Measurements from ENCODE around the gene CCDC88C. TPM values are rescaled to one million over a fixed set of nuclear protein-coding genes. Genes with fewer than 3 reads are reported as not detected.

The CCDC88C gene
- total and polyA plus RNA-seq, 9 donors = 7.4 to 13.1 (median 12.1) TPM

- peak; percentile 76 for DNase-seq
- peaks cover 38% of the 10 kb centered on the region for H3K4me1 ChIP-seq (ENCODE audit: control insufficient read depth, insufficient read depth, low read length)
- peaks cover 3% of the 10 kb centered on the region for H3K27me3 ChIP-seq (ENCODE audit: control insufficient read depth, insufficient read depth, low read length)
- H3K4me3 ChIP-seq (ENCODE audit: low read length) = no peak overlapping the region
- peak overlapping the region; percentile 39 for H3K27ac ChIP-seq (ENCODE audit: low read length)
- no peaks in the 10 kb centered on the region for H3K36me3 ChIP-seq (ENCODE audit: control insufficient read depth, insufficient read depth, low read length)
- 83% methylated on average over 7 of the region's 13 CpGs for WGBS (ENCODE audit: insufficient coverage)
- H3K9me3 ChIP-seq (replicated peaks; ENCODE audit: control insufficient read depth, low read depth, low read length) = no peaks in the 10 kb centered on the region
Observed at GRCh38 chr14:91388551-91388975, 29.1 kb downstream of the CCDC88C start.

- H3K4me3 ChIP-seq (ENCODE audit: low read length) = no peak overlapping the region
- 66% methylated on average over 10 of the region's 10 CpGs for WGBS (ENCODE audit: insufficient coverage)
- H3K36me3 ChIP-seq (ENCODE audit: control insufficient read depth, insufficient read depth, low read length) = no peaks in the 10 kb centered on the region
- no peak for DNase-seq
- peak overlapping the region; percentile 39 for H3K27ac ChIP-seq (ENCODE audit: low read length)
- no peaks in the 10 kb centered on the region for H3K9me3 ChIP-seq (replicated peaks; ENCODE audit: control insufficient read depth, low read depth, low read length)
- H3K27me3 ChIP-seq (ENCODE audit: control insufficient read depth, insufficient read depth, low read length) = no peaks in the 10 kb centered on the region
- peaks cover 42% of the 10 kb centered on the region for H3K4me1 ChIP-seq (ENCODE audit: control insufficient read depth, insufficient read depth, low read length)
Observed at GRCh38 chr14:91387951-91388381, 29.7 kb downstream of the CCDC88C start.

GRCh38 chr14:91387169-91387835, 30.3 kb downstream of the CCDC88C start:
- Histone ChIP-seq H3K4me1 (ENCODE audit: control insufficient read depth, insufficient read depth, low read length) (peaks cover 39% of the 10 kb centered on the region), H3K27ac (ENCODE audit: low read length) (peak overlapping the region; percentile 39), H3K27me3 (ENCODE audit: control insufficient read depth, insufficient read depth, low read length) (no peaks in the 10 kb centered on the region), H3K4me3 (ENCODE audit: low read length) (no peak overlapping the region), H3K36me3 (ENCODE audit: control insufficient read depth, insufficient read depth, low read length) (no peaks in the 10 kb centered on the region), H3K9me3 (replicated peaks; ENCODE audit: control insufficient read depth, low read depth, low read length) (no peaks in the 10 kb centered on the region)
- peak; percentile 78 for DNase-seq
- 69% methylated on average over 17 of the region's 19 CpGs for whole genome bisulfite sequencing (ENCODE audit: insufficient coverage)

GRCh38 chr14:91385697-91386096, 31.9 kb downstream of the CCDC88C start:
- Histone ChIP-seq H3K27ac (ENCODE audit: low read length) (no peak overlapping the region), H3K9me3 (replicated peaks; ENCODE audit: control insufficient read depth, low read depth, low read length) (no peaks in the 10 kb centered on the region), H3K4me1 (ENCODE audit: control insufficient read depth, insufficient read depth, low read length) (peaks cover 44% of the 10 kb centered on the region), H3K27me3 (ENCODE audit: control insufficient read depth, insufficient read depth, low read length) (no peaks in the 10 kb centered on the region), H3K4me3 (ENCODE audit: low read length) (no peak overlapping the region), H3K36me3 (ENCODE audit: control insufficient read depth, insufficient read depth, low read length) (no peaks in the 10 kb centered on the region)
- DNase-seq = no peak

GRCh38 chr14:91385224-91385623, 32.4 kb downstream of the CCDC88C start:
- no peak overlapping the region for H3K4me3 ChIP-seq (ENCODE audit: low read length)
- WGBS (ENCODE audit: insufficient coverage) = 96% methylated on average over 6 of the region's 9 CpGs
- H3K36me3 ChIP-seq (ENCODE audit: control insufficient read depth, insufficient read depth, low read length) = no peaks in the 10 kb centered on the region
- no peak for DNase-seq
- H3K4me1 ChIP-seq (ENCODE audit: control insufficient read depth, insufficient read depth, low read length) = peaks cover 45% of the 10 kb centered on the region
- H3K27me3 ChIP-seq (ENCODE audit: control insufficient read depth, insufficient read depth, low read length) = no peaks in the 10 kb centered on the region
- no peaks in the 10 kb centered on the region for H3K9me3 ChIP-seq (replicated peaks; ENCODE audit: control insufficient read depth, low read depth, low read length)
- no peak overlapping the region for H3K27ac ChIP-seq (ENCODE audit: low read length)

GRCh38 chr14:91383439-91383838, 34.2 kb downstream of the CCDC88C start:
- Histone ChIP-seq H3K9me3 (replicated peaks; ENCODE audit: control insufficient read depth, low read depth, low read length) (no peaks in the 10 kb centered on the region), H3K4me3 (ENCODE audit: low read length) (no peak overlapping the region), H3K27me3 (ENCODE audit: control insufficient read depth, insufficient read depth, low read length) (no peaks in the 10 kb centered on the region), H3K36me3 (ENCODE audit: control insufficient read depth, insufficient read depth, low read length) (no peaks in the 10 kb centered on the region), H3K27ac (ENCODE audit: low read length) (no peak overlapping the region), H3K4me1 (ENCODE audit: control insufficient read depth, insufficient read depth, low read length) (peaks cover 50% of the 10 kb centered on the region)
- DNase-seq = no peak
- no CpG with 5 or more reads among the region's 7 CpGs for WGBS (ENCODE audit: insufficient coverage)

GRCh38 chr14:91381801-91382670, 35.6 kb downstream of the CCDC88C start:
- no peak for DNase-seq
- Histone ChIP-seq H3K9me3 (replicated peaks; ENCODE audit: control insufficient read depth, low read depth, low read length) (no peaks in the 10 kb centered on the region), H3K36me3 (ENCODE audit: control insufficient read depth, insufficient read depth, low read length) (no peaks in the 10 kb centered on the region), H3K4me1 (ENCODE audit: control insufficient read depth, insufficient read depth, low read length) (peaks cover 48% of the 10 kb centered on the region), H3K27me3 (ENCODE audit: control insufficient read depth, insufficient read depth, low read length) (no peaks in the 10 kb centered on the region), H3K4me3 (ENCODE audit: low read length) (no peak overlapping the region), H3K27ac (ENCODE audit: low read length) (no peak overlapping the region)
- WGBS (ENCODE audit: insufficient coverage) = 95% methylated on average over 7 of the region's 13 CpGs

GRCh38 chr14:91380610-91381371, 36.8 kb downstream of the CCDC88C start:
- Histone ChIP-seq H3K27me3 (ENCODE audit: control insufficient read depth, insufficient read depth, low read length) (peaks cover 2% of the 10 kb centered on the region), H3K4me1 (ENCODE audit: control insufficient read depth, insufficient read depth, low read length) (peaks cover 54% of the 10 kb centered on the region), H3K27ac (ENCODE audit: low read length) (no peak overlapping the region), H3K4me3 (ENCODE audit: low read length) (no peak overlapping the region), H3K9me3 (replicated peaks; ENCODE audit: control insufficient read depth, low read depth, low read length) (no peaks in the 10 kb centered on the region), H3K36me3 (ENCODE audit: control insufficient read depth, insufficient read depth, low read length) (no peaks in the 10 kb centered on the region)
- WGBS (ENCODE audit: insufficient coverage) = no CpG with 5 or more reads among the region's 11 CpGs
- DNase-seq = peak; percentile 87

GRCh38 chr14:91380123-91380522, 37.5 kb downstream of the CCDC88C start:
- no peak overlapping the region for H3K27ac ChIP-seq (ENCODE audit: low read length)
- H3K36me3 ChIP-seq (ENCODE audit: control insufficient read depth, insufficient read depth, low read length) = no peaks in the 10 kb centered on the region
- no CpG with 5 or more reads among the region's 5 CpGs for WGBS (ENCODE audit: insufficient coverage)
- no peaks in the 10 kb centered on the region for H3K9me3 ChIP-seq (replicated peaks; ENCODE audit: control insufficient read depth, low read depth, low read length)
- peaks cover 2% of the 10 kb centered on the region for H3K27me3 ChIP-seq (ENCODE audit: control insufficient read depth, insufficient read depth, low read length)
- no peak overlapping the region for H3K4me3 ChIP-seq (ENCODE audit: low read length)
- peaks cover 61% of the 10 kb centered on the region for H3K4me1 ChIP-seq (ENCODE audit: control insufficient read depth, insufficient read depth, low read length)
- DNase-seq = no peak

GRCh38 chr14:91379579-91379932, 38.1 kb downstream of the CCDC88C start:
- no peak for DNase-seq
- no peaks in the 10 kb centered on the region for H3K36me3 ChIP-seq (ENCODE audit: control insufficient read depth, insufficient read depth, low read length)
- 87% methylated on average over 13 of the region's 13 CpGs for WGBS (ENCODE audit: insufficient coverage)
- H3K27me3 ChIP-seq (ENCODE audit: control insufficient read depth, insufficient read depth, low read length) = peaks cover 2% of the 10 kb centered on the region
- H3K4me3 ChIP-seq (ENCODE audit: low read length) = no peak overlapping the region
- no peak overlapping the region for H3K27ac ChIP-seq (ENCODE audit: low read length)
- H3K9me3 ChIP-seq (replicated peaks; ENCODE audit: control insufficient read depth, low read depth, low read length) = no peaks in the 10 kb centered on the region
- H3K4me1 ChIP-seq (ENCODE audit: control insufficient read depth, insufficient read depth, low read length) = peaks cover 67% of the 10 kb centered on the region

All from muscle of leg (tissue), 11 donors.